ENCODE measurements around the gene ELMO3.

Gene ELMO3

DNA sequence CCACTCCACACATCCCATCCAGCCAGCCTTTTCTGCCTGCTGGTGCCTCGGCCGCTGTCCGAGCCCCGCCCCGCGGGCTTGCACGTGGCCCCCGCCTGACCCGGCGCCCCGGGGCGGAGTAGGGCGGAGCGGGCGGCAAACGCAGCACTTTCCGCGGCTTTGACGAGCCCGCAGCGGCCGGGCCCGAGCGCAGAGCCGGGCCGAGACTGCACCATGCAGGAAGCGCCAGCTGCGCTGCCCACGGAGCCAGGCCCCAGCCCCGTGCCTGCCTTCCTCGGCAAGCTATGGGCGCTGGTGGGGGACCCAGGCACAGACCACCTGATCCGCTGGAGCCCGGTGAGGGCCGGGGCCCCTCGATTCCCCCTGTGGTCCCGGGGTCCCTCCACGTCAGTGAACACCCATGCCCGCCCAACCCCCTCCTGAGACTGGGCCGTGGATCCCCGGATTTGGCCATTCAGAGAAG is 34.3 kb upstream of the ELMO3 start, which contains the start of gene HSF4:
Gene HSF4, plus strand, starts transcription at position 147 of the 463 bp plus-strand sequence. Its CDS starts 67 bp downstream, at position 214.
- no peak for DNase-seq

DNA sequence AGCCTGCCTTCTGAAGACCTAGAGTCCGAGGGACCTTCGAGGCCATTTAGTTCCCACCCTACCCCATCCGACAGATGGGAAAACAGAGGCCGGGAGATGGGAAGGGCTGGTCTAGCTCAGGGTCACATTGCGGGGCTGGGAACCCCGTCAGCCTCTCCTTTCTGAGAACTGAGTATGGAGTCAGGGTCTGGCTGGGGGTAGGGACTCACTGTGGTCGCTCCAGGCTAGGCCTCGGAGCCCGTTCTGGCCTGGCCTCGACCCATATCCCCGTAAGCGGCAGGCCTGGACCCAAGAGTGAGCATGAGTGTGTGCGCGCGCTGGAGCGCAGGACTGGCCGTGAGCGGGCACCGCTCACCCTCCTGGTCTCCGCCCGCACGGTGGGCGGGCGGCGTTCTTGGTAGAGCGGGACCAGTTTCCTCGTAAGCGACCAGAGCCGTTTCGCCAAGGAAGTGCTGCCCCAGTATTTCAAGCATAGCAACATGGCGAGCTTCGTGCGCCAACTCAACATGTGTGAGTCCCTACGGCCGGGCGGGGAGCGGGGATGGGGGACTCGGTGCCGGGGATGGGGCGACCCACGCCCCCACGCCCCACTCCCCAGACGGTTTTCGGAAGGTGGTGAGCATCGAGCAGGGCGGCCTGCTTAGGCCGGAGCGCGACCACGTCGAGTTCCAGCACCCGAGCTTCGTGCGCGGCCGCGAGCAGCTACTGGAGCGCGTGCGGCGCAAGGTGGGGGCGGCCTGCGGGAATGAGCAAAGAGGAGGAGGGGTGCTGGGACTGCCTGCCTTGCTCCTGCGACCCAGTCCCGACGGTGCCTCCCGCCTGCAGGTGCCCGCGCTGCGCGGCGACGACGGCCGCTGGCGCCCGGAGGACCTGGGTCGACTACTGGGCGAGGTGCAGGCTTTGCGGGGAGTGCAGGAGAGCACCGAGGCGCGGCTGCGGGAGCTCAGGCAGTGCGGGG is 33.5 kb upstream of the ELMO3 start:
- DNase-seq: no peak

GRCh38 chr16:67166110-67166547 is 32.8 kb upstream of the ELMO3 start:
- no peak for DNase-seq

GRCh38 chr16:67166598-67167168 is 32.2 kb upstream of the ELMO3 start:
- DNase-seq: no peak

GRCh38 chr16:67167588-67167987 is 31.3 kb upstream of the ELMO3 start:
- DNase-seq: no peak

DNA sequence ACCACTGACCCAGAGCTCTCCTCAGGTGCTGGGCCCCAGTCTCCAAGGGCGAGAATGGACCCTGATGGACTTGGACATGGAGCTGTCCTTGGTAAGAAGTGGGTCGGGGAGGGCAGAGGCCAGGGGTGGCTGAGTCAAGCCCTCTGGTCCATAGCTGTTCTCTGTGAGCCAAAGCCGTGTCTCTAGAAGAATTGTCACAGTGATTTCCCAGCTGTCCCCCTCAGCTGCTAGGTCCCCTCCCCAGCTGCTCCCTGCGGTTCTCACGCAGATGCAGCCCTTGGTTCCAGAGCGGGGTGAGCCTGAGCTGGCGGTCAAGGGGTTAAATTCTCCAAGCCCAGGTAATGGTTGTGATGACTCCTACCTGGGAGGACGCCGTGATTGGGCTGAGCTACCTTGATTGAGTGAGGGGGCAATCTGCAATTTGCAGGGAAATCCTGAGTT is 29.9 kb upstream of the ELMO3 start:
- no peak for DNase-seq

DNA sequence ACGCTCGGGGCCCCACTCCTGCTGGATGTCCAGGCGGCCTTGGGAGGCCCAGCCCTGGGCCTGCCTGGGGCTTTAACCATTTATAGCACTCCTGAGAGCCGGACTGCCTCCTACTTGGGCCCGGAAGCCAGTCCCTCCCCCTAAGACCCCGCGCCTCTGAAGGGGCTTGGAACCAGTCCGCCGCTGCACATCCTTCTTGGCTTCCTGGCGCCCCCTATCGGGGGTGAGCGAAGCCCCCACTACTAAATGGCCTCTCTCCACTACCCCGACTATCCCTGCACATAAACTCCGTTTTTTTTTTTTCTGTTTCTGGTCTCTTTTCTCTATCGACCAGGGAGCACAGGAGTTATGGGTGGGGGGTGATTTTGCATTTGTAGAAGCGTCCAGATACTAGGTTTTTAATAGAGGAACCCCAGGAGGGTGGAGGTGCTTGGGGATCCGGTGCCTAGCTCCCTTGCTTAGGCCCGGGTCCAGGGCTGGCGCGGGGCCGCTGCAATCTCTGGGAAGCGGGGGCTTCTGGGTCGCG is 29.2 kb upstream of the ELMO3 start:
- no peak for DNase-seq

GRCh38 chr16:67170168-67170948 is 28.6 kb upstream of the ELMO3 start, which contains the start of gene NOL3:
TSS of gene NOL3 (plus strand) at chr16:67170538.
- no peak for DNase-seq

- no peak for DNase-seq
Measured at GRCh38 chr16:67170949-67171649, 27.8 kb upstream of the ELMO3 start.

DNA sequence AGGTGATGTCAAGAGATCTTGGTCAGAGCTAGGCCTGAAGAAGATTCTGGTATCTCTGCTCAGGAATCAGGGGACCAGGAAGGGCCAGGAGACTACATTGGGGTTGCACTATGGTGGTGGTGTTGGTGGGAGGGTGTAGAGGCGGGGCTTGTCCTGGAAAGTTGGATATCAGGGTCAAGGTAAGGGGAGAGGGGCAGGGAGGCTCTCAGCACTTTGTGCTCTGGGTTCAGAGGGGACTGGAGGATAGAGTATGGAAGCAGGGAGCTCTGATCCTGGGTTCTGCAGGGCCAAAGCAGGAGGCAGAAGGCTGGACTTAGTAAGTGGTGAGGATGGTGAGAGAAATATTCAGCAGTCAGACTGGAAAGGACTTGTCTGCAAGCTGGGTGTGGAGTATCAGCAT is 25.6 kb upstream of the ELMO3 start:
- DNase-seq: no peak

DNA sequence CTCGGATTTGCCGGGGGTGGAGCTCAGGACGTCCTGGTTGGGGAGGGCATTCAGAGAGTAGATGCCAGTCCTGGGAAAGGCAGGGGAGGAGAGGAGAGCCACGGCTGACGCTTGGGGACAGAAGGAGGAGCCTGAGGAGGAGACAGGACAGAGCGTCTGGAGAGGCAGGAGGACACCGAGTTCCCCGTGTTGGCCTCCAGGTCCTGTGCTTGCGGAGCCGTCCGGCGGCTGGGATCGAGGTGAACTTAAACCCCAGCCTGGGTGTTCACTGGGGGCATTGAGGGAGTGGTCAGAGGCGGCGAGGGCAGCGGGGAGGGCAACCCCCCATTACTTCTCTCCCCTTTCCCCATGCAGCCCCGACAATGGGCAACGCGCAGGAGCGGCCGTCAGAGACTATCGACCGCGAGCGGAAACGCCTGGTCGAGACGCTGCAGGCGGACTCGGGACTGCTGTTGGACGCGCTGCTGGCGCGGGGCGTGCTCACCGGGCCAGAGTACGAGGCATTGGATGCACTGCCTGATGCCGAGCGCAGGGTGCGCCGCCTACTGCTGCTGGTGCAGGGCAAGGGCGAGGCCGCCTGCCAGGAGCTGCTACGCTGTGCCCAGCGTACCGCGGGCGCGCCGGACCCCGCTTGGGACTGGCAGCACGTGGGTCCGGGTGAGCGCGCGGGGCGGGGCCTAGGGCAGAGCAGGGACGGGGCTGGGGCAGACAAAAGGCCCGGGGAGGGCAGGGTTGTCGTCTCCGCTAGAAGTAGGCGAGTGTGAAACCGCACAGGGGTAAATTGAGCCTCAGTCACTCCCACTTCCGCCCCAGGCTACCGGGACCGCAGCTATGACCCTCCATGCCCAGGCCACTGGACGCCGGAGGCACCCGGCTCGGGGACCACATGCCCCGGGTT is 24.9 kb upstream of the ELMO3 start:
- no peak for DNase-seq

- DNase-seq: no peak
Measured at GRCh38 chr16:67174706-67175231, 24.2 kb upstream of the ELMO3 start.

DNA sequence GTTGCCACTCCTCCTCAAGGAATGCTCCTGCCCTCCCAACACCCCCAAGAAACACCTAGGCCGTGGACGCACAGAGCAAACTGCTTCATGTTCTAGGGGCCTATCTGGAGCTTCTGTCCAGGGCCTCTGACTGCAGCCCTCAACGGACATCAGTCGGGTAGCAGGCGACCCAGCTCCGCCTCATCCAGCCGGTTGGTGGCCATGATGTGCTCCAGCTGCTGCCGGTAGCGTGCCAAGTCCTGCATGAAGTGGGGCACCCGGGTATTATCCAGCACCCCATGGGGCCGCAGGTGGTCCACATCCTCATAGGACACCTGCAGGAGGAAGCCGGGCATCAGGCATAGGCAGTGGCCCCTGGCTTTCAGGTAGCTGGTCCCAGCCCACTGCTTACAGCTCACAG is 22.3 kb upstream of the ELMO3 start:
- no peak for DNase-seq

GRCh38 chr16:67177743-67178699 is 20.9 kb upstream of the ELMO3 start:
- DNase-seq: no peak

DNA sequence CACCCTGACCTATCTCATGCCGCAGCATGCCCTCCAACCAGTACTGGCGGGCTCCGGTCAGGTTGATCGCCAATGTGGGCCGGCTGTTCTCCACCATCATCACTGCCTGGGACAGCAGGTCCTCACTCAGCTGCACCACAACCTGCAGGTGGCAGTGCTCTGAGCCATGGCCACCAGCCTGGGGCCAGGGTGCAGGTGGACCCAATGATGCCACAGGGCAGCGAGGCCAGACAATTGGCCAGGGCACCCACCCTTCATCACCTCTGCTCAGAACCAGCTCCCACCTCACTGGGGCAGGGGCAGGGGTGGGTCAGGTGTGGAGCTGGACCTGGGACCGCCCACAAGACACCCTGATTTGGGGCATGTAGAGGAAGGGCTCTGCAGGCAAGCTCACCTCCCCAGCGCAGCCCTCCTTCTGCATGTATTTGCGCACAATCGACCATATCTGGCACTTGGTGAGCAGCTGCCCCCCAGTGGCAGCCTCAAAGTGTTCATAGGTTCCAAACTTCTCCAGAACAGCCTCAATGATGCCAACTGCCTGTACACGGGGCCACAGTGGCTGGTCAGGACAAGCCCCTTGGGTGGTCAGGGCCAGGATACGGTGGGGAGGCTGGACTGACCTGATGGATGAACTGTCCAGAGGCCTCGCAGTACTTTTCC is 19.4 kb upstream of the ELMO3 start:
- no peak for DNase-seq

GRCh38 chr16:67180166-67180565 is 18.8 kb upstream of the ELMO3 start:
- no peak for DNase-seq

DNA sequence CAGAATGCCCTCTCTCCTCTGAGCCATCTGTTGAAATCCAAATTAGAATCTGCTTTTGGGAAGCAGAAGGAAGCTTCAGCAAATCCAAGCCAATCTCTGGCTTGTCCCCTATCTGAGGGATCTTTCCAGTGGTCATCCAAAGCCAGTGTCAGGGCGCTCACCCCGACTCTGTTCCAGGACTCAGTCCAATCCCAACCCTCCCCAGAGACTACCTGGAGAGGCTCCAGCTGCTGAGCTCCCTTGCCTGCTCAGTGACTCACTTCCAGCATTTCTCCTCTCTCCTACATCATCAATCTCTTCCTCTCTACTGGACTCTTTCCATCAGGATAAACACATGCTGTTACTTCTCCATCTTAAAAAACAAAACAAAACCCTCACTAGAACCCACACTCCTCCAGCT is 17.6 kb upstream of the ELMO3 start:
- no peak for DNase-seq

DNA sequence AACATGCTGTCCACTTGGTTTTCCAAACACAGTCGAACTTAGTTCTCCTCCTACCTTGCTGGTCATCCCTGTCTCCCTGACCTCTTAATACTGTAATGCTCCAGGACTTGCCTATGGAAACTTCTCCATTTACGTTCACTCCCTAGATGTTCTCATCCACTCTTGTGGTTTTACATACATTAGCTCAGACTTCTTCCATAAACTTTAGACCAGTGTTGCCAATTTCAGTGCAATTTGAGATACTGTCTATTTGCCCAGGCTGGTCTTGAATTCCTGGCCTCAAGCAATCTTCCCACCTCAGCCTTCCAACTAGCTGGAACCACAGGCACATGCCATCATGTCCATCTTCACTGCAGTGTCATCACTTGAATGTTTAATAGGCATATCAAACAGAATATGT is 16.6 kb upstream of the ELMO3 start:
- no peak for DNase-seq

GRCh38 chr16:67183284-67183626 is 15.7 kb upstream of the ELMO3 start:
- no peak for DNase-seq

Data from SIG-M5 (cell line).